PC-9 (cell line): ENCODE measurements around the gene TMX4.

Experiments
- EZH2 ChIP-seq: fragments of 200-600 bp; sonication (generic); IDR thresholded peaks from 2 replicates; pipeline ENCODE4 v1.8.0; 2017; ENCODE audit warnings: antibody characterized with exemption, low read depth
- TF ChIP-seq, protein P1 (sequence below): fragments of 200-600 bp; sonication (generic); conservative IDR thresholded peaks from 2 replicates; pipeline ENCODE4 v1.6.1; 2017; ENCODE audit warnings: mixed run types, antibody characterized with exemption, mild to moderate bottlenecking, moderate library complexity

GRCh38 chr20:7935027-7935551 lies 84.5 kb downstream of the TMX4 start:
- TF ChIP-seq, protein P1, sequence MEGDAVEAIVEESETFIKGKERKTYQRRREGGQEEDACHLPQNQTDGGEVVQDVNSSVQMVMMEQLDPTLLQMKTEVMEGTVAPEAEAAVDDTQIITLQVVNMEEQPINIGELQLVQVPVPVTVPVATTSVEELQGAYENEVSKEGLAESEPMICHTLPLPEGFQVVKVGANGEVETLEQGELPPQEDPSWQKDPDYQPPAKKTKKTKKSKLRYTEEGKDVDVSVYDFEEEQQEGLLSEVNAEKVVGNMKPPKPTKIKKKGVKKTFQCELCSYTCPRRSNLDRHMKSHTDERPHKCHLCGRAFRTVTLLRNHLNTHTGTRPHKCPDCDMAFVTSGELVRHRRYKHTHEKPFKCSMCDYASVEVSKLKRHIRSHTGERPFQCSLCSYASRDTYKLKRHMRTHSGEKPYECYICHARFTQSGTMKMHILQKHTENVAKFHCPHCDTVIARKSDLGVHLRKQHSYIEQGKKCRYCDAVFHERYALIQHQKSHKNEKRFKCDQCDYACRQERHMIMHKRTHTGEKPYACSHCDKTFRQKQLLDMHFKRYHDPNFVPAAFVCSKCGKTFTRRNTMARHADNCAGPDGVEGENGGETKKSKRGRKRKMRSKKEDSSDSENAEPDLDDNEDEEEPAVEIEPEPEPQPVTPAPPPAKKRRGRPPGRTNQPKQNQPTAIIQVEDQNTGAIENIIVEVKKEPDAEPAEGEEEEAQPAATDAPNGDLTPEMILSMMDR: no peak
- no peak for TF ChIP-seq EZH2
